GM23338 (cell line): ENCODE data around the gene REELD1. TPM values are rescaled to one million over a fixed set of nuclear protein-coding genes. Genes with fewer than 3 reads are reported as not detected.

Experiments
- ATAC-seq: fragments of 200-7000 bp; cut with Tn5 transposase; 3 replicates; pipeline ENCODE4 v1.9.1; 2020
- DNase-seq: peaks from one replicate; pipeline ENCODE4 v3.0.0-alpha.2; 2015; ENCODE audit warnings: low spot score
- H2AFZ ChIP-seq: fragments of 200-600 bp; sonication (generic); 2 replicates; pipeline ENCODE4 v1.8.0; 2016; ENCODE audit warnings: antibody characterized with exemption, mild to moderate bottlenecking, moderate library complexity
- H3F3A ChIP-seq: fragments of 200-600 bp; sonication (generic); replicated peaks from 2 replicates; pipeline ENCODE4 v1.8.0; 2017; ENCODE audit warnings: antibody characterized with exemption, mixed run types, low read depth
- H3K27ac ChIP-seq: fragments of 200-600 bp; sonication (generic); 2 replicates; pipeline ENCODE4 v1.6.1; 2016; ENCODE audit warnings: low read depth
- H3K27me3 ChIP-seq: fragments of 200-600 bp; sonication (generic); 2 replicates; pipeline ENCODE4 v1.8.0; 2016; ENCODE audit warnings: mild to moderate bottlenecking, mixed run types, moderate library complexity; ENCODE audit not compliant: insufficient read depth
- H3K36me3 ChIP-seq: fragments of 200-600 bp; sonication (generic); 2 replicates; pipeline ENCODE4 v1.8.0; 2016; ENCODE audit warnings: mild to moderate bottlenecking; ENCODE audit not compliant: insufficient read depth
- H3K4me1 ChIP-seq: fragments of 200-600 bp; sonication (generic); 2 replicates; pipeline ENCODE4 v1.8.0; 2016; ENCODE audit warnings: mild to moderate bottlenecking, moderate library complexity; ENCODE audit not compliant: insufficient read depth
- H3K4me2 ChIP-seq: fragments of 200-600 bp; sonication (generic); 2 replicates; pipeline ENCODE4 v1.7.1; 2017; ENCODE audit warnings: mixed run types
- H3K4me3 ChIP-seq: fragments of 200-600 bp; sonication (generic); 2 replicates; pipeline ENCODE4 v1.6.1; 2016; ENCODE audit warnings: mixed run types
- H3K79me2 ChIP-seq: fragments of 200-600 bp; sonication (generic); replicated peaks from 2 replicates; pipeline ENCODE4 v1.8.0; 2017; ENCODE audit warnings: mild to moderate bottlenecking; ENCODE audit not compliant: insufficient read depth
- H3K9me2 ChIP-seq: fragments of 200-600 bp; sonication (generic); 2 replicates; pipeline ENCODE4 v1.8.0; 2017; ENCODE audit not compliant: insufficient read depth
- H4K20me1 ChIP-seq: fragments of 200-600 bp; sonication (generic); replicated peaks from 2 replicates; pipeline ENCODE4 v1.8.0; 2017; ENCODE audit warnings: mild to moderate bottlenecking; ENCODE audit not compliant: insufficient read depth
- H3K27ac Mint-ChIP-seq: 2 replicates; pipeline ENCODE4 v1.8.0; 2020; ENCODE audit warnings: inconsistent platforms, mild to moderate bottlenecking, moderate library complexity, mixed read lengths
- H3K27me3 Mint-ChIP-seq: 3 replicates; pipeline ENCODE4 v1.8.0; 2022; ENCODE audit warnings: low read depth, mild to moderate bottlenecking, moderate library complexity, mixed read lengths, inconsistent platforms; ENCODE audit not compliant: insufficient read depth, poor library complexity
- H3K36me3 Mint-ChIP-seq: 3 replicates; pipeline ENCODE4 v1.8.0; 2021; ENCODE audit warnings: low read depth, mild to moderate bottlenecking, inconsistent platforms, moderate library complexity, mixed read lengths
- H3K4me1 Mint-ChIP-seq: 3 replicates; pipeline ENCODE4 v1.8.0; 2020; ENCODE audit warnings: mild to moderate bottlenecking, inconsistent platforms, mixed read lengths
- H3K4me3 Mint-ChIP-seq: 3 replicates; pipeline ENCODE4 v1.8.0; 2021; ENCODE audit warnings: moderate library complexity, mild to moderate bottlenecking, inconsistent platforms, mixed read lengths
- H3K9me3 Mint-ChIP-seq: 3 replicates; pipeline ENCODE4 v1.8.0; 2020; ENCODE audit warnings: moderate library complexity, mild to moderate bottlenecking, inconsistent platforms, mixed read lengths
- CREB1 ChIP-seq: fragments of 250-450 bp; sonication (Bioruptor Pico); IDR thresholded peaks from 2 replicates; pipeline ENCODE4 v1.5.0; 2020; ENCODE audit warnings: low read depth, mild to moderate bottlenecking, moderate library complexity
- CTCF ChIP-seq, 2 experiments: fragments of 200-600 bp in 1 of 2; sonication (generic) in 1 of 2; conservative IDR thresholded peaks; 2 replicates each; pipeline versions ENCODE4 v1.5.1 to v1.6.1; 2016 to 2017; ENCODE audit warnings: antibody characterized with exemption in 2 of 2, low read depth in 2 of 2, mild to moderate bottlenecking in 2 of 2, moderate library complexity in 1 of 2
- ETS1 ChIP-seq: IDR thresholded peaks from 2 replicates; pipeline ENCODE4 v1.6.1; 2016; ENCODE audit warnings: antibody characterized with exemption
- EZH2 ChIP-seq: fragments of 200-600 bp; sonication (generic); IDR thresholded peaks from one replicate; pipeline ENCODE4 v1.8.0; 2017; ENCODE audit warnings: antibody characterized with exemption, mild to moderate bottlenecking, low read depth; ENCODE audit not compliant: unreplicated experiment
- EZH2phosphoT487 ChIP-seq: fragments of 200-600 bp; sonication (generic); IDR thresholded peaks from one replicate; pipeline ENCODE4 v1.8.1; 2018; ENCODE audit warnings: antibody characterized with exemption; ENCODE audit not compliant: unreplicated experiment
- JUNB ChIP-seq: IDR thresholded peaks from one replicate; pipeline ENCODE4 v1.6.1; 2016; ENCODE audit warnings: antibody characterized with exemption; ENCODE audit not compliant: unreplicated experiment
- NANOG ChIP-seq: IDR thresholded peaks from 2 replicates; pipeline ENCODE4 v1.6.1; 2016; ENCODE audit warnings: antibody characterized with exemption, borderline replicate concordance
- POLR2AphosphoS5 ChIP-seq: IDR thresholded peaks from 2 replicates; pipeline ENCODE4 v1.6.1; 2016; ENCODE audit warnings: antibody characterized with exemption, low read depth
- REST ChIP-seq: IDR thresholded peaks from one replicate; pipeline ENCODE4 v1.6.1; 2018; ENCODE audit warnings: antibody characterized with exemption; ENCODE audit not compliant: unreplicated experiment
- STAT1 ChIP-seq: IDR thresholded peaks from one replicate; pipeline ENCODE4 v1.6.1; 2016; ENCODE audit warnings: antibody characterized with exemption; ENCODE audit not compliant: unreplicated experiment
- ZNF114 ChIP-seq: fragments of 250-450 bp; sonication (Bioruptor Pico); IDR thresholded peaks from 2 replicates; pipeline ENCODE4 v1.5.0; 2020; ENCODE audit warnings: mild to moderate bottlenecking, moderate library complexity
- ZNF331 ChIP-seq: fragments of 250-450 bp; sonication (Bioruptor Pico); IDR thresholded peaks from 2 replicates; pipeline ENCODE4 v1.5.0; 2020; ENCODE audit warnings: low read depth, mild to moderate bottlenecking, moderate library complexity
- ZNF462 ChIP-seq: fragments of 250-450 bp; sonication (Bioruptor Pico); IDR thresholded peaks from 2 replicates; pipeline ENCODE4 v1.5.0; 2020; ENCODE audit warnings: mild to moderate bottlenecking, moderate library complexity
- polyA plus RNA-seq: library from polyadenylated mRNA; unstranded; fragments of >200 nt; fragmentation: Nextera tagmentation; extraction: Ambion mirVana; gene quantifications from 2 replicates; pipeline ENCODE4 v1.2.1, GENCODE V29; 2016
- total RNA-seq: library from RNA; depleted of rRNA; stranded (reverse); fragments of >200 nt; shearing (Covaris generic); gene quantifications from 2 replicates; pipeline ENCODE4 v1.2.3, GENCODE V29; 2014

REELD1 gene
- total and polyA plus RNA-seq, 2 experiments from 2014 or later, result 0.19 TPM; not detected in 1

- no peak overlapping the region for H3K4me3 Mint-ChIP-seq
- Histone ChIP-seq H3K4me3 (no peak overlapping the region), H3K27me3 (no peaks in the 10 kb centered on the region), H3K9me2 (no peaks in the 10 kb centered on the region), H3K4me2 (no peak overlapping the region), H3K79me2 (no peaks in the 10 kb centered on the region), H3K27ac (no peak overlapping the region), H2AFZ (no peak overlapping the region), H3K36me3 (no peaks in the 10 kb centered on the region), H3K4me1 (no peaks in the 10 kb centered on the region), H3F3A (no peaks in the 10 kb centered on the region), H4K20me1 (no peaks in the 10 kb centered on the region)
- H3K36me3 Mint-ChIP-seq, result no peaks in the 10 kb centered on the region
- no peak for ATAC-seq
- no peaks in the 10 kb centered on the region for H3K9me3 Mint-ChIP-seq
- H3K4me1 Mint-ChIP-seq, result no peaks in the 10 kb centered on the region
- no peak for TF ChIP-seq ZNF331
- TF ChIP-seq ZNF114 (CRISPR knock-in tag), result no peak
- no peak for TF ChIP-seq EZH2
- TF ChIP-seq STAT1, result no peak
- no peak for TF ChIP-seq CREB1 (CRISPR knock-in tag)
- TF ChIP-seq POLR2AphosphoS5, result no peak
- no peak for TF ChIP-seq CTCF (conservative IDR thresholded peaks at IDR 0.05; ENCODE audit: low read depth in 2 of 2)
- TF ChIP-seq REST, result no peak
- TF ChIP-seq NANOG, result no peak
- no peak for TF ChIP-seq JUNB
- TF ChIP-seq ETS1, result no peak
- no peak for TF ChIP-seq ZNF462 (CRISPR knock-in tag)
- TF ChIP-seq EZH2phosphoT487, result no peak
- H3K27me3 Mint-ChIP-seq, result no peaks in the 10 kb centered on the region
- DNase-seq, result no peak
- no peak overlapping the region for H3K27ac Mint-ChIP-seq
Measured at GRCh38 chr4:146275370-146275769, 61.0 kb downstream of the REELD1 start.
